Smooth muscle cell (in vitro differentiated cells): Measurements from ENCODE around the gene CREG2. TPM values are rescaled to one million over a fixed set of nuclear protein-coding genes. Genes with fewer than 3 reads are reported as not detected.

Experiments used
- DNase-seq: peaks from one replicate; lab custom pipeline; 2025; ENCODE audit not compliant: unreplicated experiment; lab: John Stamatoyannopoulos, UW
- H2AFZ ChIP-seq: fragments of 200-600 bp; sonication (generic); 2 replicates; pipeline ENCODE4 v1.6.0; 2016; ENCODE audit warnings: antibody characterized with exemption, low read depth, mild to moderate bottlenecking
- H3F3A ChIP-seq: fragments of 200-600 bp; sonication (generic); 2 replicates; pipeline ENCODE4 v1.6.0; 2017; ENCODE audit warnings: antibody characterized with exemption, low read depth
- H3K27ac ChIP-seq: fragments of 200-600 bp; sonication (generic); 2 replicates; pipeline ENCODE4 v1.5.1; 2016; ENCODE audit warnings: low read depth, mild to moderate bottlenecking
- H3K27me3 ChIP-seq: fragments of 200-600 bp; sonication (generic); 2 replicates; pipeline ENCODE4 v1.6.1; 2016; ENCODE audit warnings: low read depth, mild to moderate bottlenecking
- H3K36me3 ChIP-seq: fragments of 200-600 bp; sonication (generic); 2 replicates; pipeline ENCODE4 v1.5.1; 2016; ENCODE audit warnings: low read depth
- H3K4me1 ChIP-seq: fragments of 200-600 bp; sonication (generic); 2 replicates; pipeline ENCODE4 v1.5.1; 2016; ENCODE audit warnings: low read depth
- H3K4me2 ChIP-seq: fragments of 200-600 bp; sonication (generic); 2 replicates; pipeline ENCODE4 v1.6.0; 2016; ENCODE audit warnings: mild to moderate bottlenecking
- H3K4me3 ChIP-seq: fragments of 200-600 bp; sonication (generic); 2 replicates; pipeline ENCODE4 v1.5.1; 2016; ENCODE audit warnings: mild to moderate bottlenecking
- H3K79me2 ChIP-seq: fragments of 200-600 bp; sonication (generic); 2 replicates; pipeline ENCODE4 v1.6.0; 2016; ENCODE audit warnings: low read depth, mild to moderate bottlenecking
- H3K9ac ChIP-seq: fragments of 200-600 bp; sonication (generic); 2 replicates; pipeline ENCODE4 v1.6.0; 2016; ENCODE audit warnings: low read depth
- H3K9me3 ChIP-seq: fragments of 200-600 bp; sonication (generic); replicated peaks from 2 replicates; pipeline ENCODE4 v1.5.1; 2016; ENCODE audit warnings: low read depth
- H4K20me1 ChIP-seq: fragments of 200-600 bp; sonication (generic); 2 replicates; pipeline ENCODE4 v1.6.0; 2016; ENCODE audit warnings: low read depth
- WGBS: methylation state at CpG from one replicate; pipeline ENCODE4 v1.1.7; 2016; ENCODE audit warnings: low lambda C conversion rate; 5-methylcytosine and 5-hydroxymethylcytosine counted together
- polyA plus RNA-seq: library from polyadenylated mRNA; unstranded; fragments of >200 nt; fragmentation: Nextera tagmentation; extraction: Ambion mirVana; gene quantifications from 2 replicates; pipeline ENCODE4 v1.2.1, GENCODE V29; 2016
- total RNA-seq: library from RNA; depleted of rRNA; stranded (reverse); fragments of >200 nt; gene quantifications from 2 replicates; pipeline ENCODE4 v1.2.3, GENCODE V29; 2014
- TF ChIP-seq, protein P1 (sequence below): fragments of 200-600 bp; sonication (generic); IDR thresholded peaks from 2 replicates; pipeline ENCODE4 v1.5.1; 2017; ENCODE audit warnings: borderline replicate concordance, mild to moderate bottlenecking, antibody characterized with exemption; ENCODE audit not compliant: insufficient read depth, poor library complexity, severe bottlenecking

The CREG2 gene
- total and polyA plus RNA-seq, 2 experiments from 2014 or later: 0.62 to 1.2 TPM

DNA sequence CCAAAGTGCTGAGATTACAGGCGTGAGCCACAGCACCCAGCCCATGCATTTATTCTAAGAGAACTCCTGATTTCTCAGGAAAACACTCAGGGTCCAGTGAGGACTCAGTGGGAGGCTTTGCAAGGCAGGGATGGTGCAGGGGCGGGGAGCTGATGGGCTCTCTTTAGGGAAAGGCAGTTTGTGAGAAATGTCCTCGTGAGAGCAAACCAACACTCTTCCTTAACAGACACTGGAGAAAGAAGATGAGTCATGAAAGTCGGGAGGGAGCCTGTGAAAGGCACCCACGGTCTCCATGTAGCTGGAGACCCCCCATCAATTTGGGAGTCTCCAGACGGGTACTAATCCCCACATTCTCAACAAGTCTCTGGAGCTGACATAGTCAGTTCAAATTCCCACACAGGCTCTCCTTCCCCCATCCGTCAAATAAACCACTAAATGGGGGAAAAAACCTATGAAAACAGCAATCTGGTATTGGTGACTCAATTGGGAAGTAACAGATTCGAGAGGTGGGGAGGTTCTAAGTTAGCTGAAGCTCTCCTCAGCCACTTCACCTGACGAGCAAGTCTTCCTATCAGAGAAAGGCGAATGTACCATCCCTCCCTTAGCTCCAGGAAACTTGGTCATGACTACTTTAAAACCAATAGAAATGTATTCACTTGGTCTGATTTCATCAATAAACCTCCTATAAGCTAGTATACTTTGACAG lies 11.0 kb upstream of the CREG2 start:
- Histone ChIP-seq H3K4me2 (peak overlapping the region; percentile 36), H4K20me1 (no peaks in the 10 kb centered on the region), H3K9ac (peak overlapping the region; percentile 7), H3K36me3 (no peaks in the 10 kb centered on the region), H2AFZ (no peak overlapping the region), H3K27me3 (no peaks in the 10 kb centered on the region), H3K9me3 (no peaks in the 10 kb centered on the region), H3K4me1 (peaks cover 35% of the 10 kb centered on the region), H3F3A (peaks cover 25% of the 10 kb centered on the region), H3K27ac (peak overlapping the region; percentile 99), H3K4me3 (no peak overlapping the region), H3K79me2 (no peaks in the 10 kb centered on the region)
- TF ChIP-seq, protein P1, sequence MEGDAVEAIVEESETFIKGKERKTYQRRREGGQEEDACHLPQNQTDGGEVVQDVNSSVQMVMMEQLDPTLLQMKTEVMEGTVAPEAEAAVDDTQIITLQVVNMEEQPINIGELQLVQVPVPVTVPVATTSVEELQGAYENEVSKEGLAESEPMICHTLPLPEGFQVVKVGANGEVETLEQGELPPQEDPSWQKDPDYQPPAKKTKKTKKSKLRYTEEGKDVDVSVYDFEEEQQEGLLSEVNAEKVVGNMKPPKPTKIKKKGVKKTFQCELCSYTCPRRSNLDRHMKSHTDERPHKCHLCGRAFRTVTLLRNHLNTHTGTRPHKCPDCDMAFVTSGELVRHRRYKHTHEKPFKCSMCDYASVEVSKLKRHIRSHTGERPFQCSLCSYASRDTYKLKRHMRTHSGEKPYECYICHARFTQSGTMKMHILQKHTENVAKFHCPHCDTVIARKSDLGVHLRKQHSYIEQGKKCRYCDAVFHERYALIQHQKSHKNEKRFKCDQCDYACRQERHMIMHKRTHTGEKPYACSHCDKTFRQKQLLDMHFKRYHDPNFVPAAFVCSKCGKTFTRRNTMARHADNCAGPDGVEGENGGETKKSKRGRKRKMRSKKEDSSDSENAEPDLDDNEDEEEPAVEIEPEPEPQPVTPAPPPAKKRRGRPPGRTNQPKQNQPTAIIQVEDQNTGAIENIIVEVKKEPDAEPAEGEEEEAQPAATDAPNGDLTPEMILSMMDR: no peak
- no peak for DNase-seq
- WGBS: 40% methylated on average over 10 of the region's 10 CpGs

DNA sequence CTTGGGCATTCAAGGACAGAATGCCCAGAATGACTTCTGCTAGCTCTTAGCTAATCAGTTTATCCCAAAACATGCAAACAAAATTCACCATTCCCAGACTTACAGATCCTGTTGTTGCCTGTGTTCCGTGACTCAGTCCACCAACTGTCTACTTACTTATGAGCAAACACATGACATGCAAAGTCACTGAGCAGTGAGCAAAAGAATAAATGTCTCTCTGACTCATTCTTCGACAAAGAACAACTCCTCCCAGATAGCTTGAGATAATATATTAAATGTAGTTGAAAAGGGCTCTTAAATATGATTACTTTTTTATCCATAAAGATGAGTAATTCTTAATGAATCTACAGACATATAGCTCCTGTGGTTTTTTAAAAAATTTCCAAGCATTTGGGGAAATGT lies 9.0 kb upstream of the CREG2 start:
- WGBS: 1% methylated on average over 2 of the region's 2 CpGs
- TF ChIP-seq, protein P1: no peak
- H3K4me2 ChIP-seq: peak overlapping the region; percentile 66
- peaks cover 25% of the 10 kb centered on the region for H3F3A ChIP-seq
- no peaks in the 10 kb centered on the region for H3K9me3 ChIP-seq
- no peaks in the 10 kb centered on the region for H3K79me2 ChIP-seq
- no peak overlapping the region for H2AFZ ChIP-seq
- DNase-seq: no peak
- H4K20me1 ChIP-seq: no peaks in the 10 kb centered on the region
- no peaks in the 10 kb centered on the region for H3K36me3 ChIP-seq
- no peak overlapping the region for H3K4me3 ChIP-seq
- H3K27ac ChIP-seq: peak overlapping the region; percentile 99
- H3K27me3 ChIP-seq: no peaks in the 10 kb centered on the region
- peaks cover 35% of the 10 kb centered on the region for H3K4me1 ChIP-seq
- peak overlapping the region; percentile 76 for H3K9ac ChIP-seq

DNA sequence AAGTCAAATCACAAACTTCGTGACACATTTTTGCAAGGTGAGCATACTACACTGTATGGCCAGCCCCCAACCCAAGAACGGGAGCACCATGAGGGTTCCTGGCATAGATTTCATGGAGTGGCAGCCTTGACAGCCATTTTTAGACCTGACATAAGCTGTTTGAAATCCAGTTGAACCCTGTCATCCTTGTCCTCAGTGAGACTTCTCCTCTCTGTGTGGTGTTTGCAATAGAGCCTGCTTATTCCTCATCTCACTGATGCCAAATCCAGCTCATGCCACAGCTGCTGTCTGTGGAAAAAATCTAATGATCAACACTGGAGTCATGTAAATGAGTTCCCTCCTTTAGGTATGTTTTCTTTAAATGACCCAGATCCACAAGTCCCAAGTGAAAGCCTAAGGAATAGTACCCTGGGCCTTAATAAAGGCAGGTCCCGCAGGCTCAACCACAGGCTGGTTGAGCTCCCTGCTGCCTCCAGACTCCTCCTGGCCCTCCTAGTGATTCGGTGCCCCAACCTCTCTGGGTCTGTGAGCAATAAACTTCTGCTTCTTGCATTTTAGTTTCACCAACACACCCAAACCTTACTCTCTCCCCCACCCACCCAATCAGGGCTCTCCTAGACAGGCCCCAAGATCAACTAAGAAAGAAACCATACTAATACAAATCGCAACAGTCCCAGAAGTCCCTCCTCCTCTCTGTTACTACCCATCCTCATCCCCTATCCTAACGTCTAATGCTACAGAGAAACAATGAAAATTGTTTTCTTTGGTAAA lies 8.4 kb upstream of the CREG2 start:
- Histone ChIP-seq H3K27ac (peak overlapping the region; percentile 99), H3K4me2 (peak overlapping the region; percentile 66), H3K79me2 (no peaks in the 10 kb centered on the region), H2AFZ (no peak overlapping the region), H3K9ac (peak overlapping the region; percentile 76), H3K4me3 (no peak overlapping the region), H4K20me1 (no peaks in the 10 kb centered on the region), H3K36me3 (no peaks in the 10 kb centered on the region), H3K9me3 (no peaks in the 10 kb centered on the region), H3K27me3 (no peaks in the 10 kb centered on the region), H3F3A (peaks cover 25% of the 10 kb centered on the region), H3K4me1 (peaks cover 33% of the 10 kb centered on the region)
- WGBS: 59% methylated on average over 6 of the region's 6 CpGs
- TF ChIP-seq, protein P1: no peak
- DNase-seq: no peak
